Natural killer cell (primary cell): ENCODE measurements around the gene CEP72. TPM values are rescaled to one million over a fixed set of nuclear protein-coding genes. Genes with fewer than 3 reads are reported as not detected.
"Not testable (repeated sequence)": the region's sequence is repeated elsewhere in the genome, so short reads cannot be mapped to it uniquely, and the experiment has no call there.

Source experiments
- ATAC-seq, 3 donors: fragments of 150-1000 bp in 2 of 3; fragments of 200-7000 bp in 1 of 3; cut with Tn5 transposase; 1 replicate in 1 of 3; 2 replicates in 2 of 3; pipeline ENCODE4 v1.10.0; 2021; ENCODE audit warnings: mild to moderate bottlenecking in 2 of 3, moderate library complexity in 2 of 3
- DNase-seq, 2 donors: peaks; one replicate each; pipeline versions ENCODE4 v3.0.0 to v3.0.0-alpha.2; 2013 to 2021; ENCODE audit warnings: mixed read lengths in 1 of 2
- H3K27ac ChIP-seq: one replicate; pipeline ENCODE4 v1.5.1; 2013; ENCODE audit warnings: mild to moderate bottlenecking, low read length
- H3K27me3 ChIP-seq: one replicate; pipeline ENCODE4 v1.6.1; 2013; ENCODE audit warnings: low read length; ENCODE audit not compliant: control insufficient read depth, insufficient read depth
- H3K36me3 ChIP-seq: one replicate; pipeline ENCODE4 v1.6.1; 2013; ENCODE audit warnings: low read length; ENCODE audit not compliant: control insufficient read depth, insufficient read depth
- H3K4me1 ChIP-seq: one replicate; pipeline ENCODE4 v1.6.1; 2013; ENCODE audit warnings: low read length; ENCODE audit not compliant: control insufficient read depth, insufficient read depth
- H3K4me3 ChIP-seq: one replicate; pipeline ENCODE4 v1.5.1; 2013; ENCODE audit warnings: low read length
- H3K9me3 ChIP-seq: one replicate; pipeline ENCODE4 v1.6.1; 2013; ENCODE audit warnings: low read length; ENCODE audit not compliant: control insufficient read depth, insufficient read depth
- H3K27ac Mint-ChIP-seq, 2 donors: one replicate each; pipeline ENCODE4 v1.8.0; 2022; ENCODE audit warnings: mild to moderate bottlenecking in 2 of 2, mixed read lengths in 2 of 2, moderate library complexity in 1 of 2
- H3K27me3 Mint-ChIP-seq, 2 donors: one replicate each; pipeline ENCODE4 v1.8.0; 2022; ENCODE audit warnings: low read depth in 2 of 2, mixed read lengths in 2 of 2
- H3K36me3 Mint-ChIP-seq: one replicate; pipeline ENCODE4 v1.8.0; 2022; ENCODE audit warnings: mixed read lengths
- H3K4me1 Mint-ChIP-seq, 2 donors: one replicate each; pipeline ENCODE4 v1.8.0; 2022; ENCODE audit warnings: mixed read lengths in 2 of 2
- H3K4me3 Mint-ChIP-seq: one replicate; pipeline ENCODE4 v1.8.0; 2022; ENCODE audit warnings: mild to moderate bottlenecking, moderate library complexity, mixed read lengths
- H3K9me3 Mint-ChIP-seq, 2 donors: one replicate each; pipeline ENCODE4 v1.8.0; 2022; ENCODE audit warnings: mixed read lengths in 2 of 2
- WGBS: methylation state at CpG from one replicate; pipeline ENCODE4 v1.1.7; 2013; ENCODE audit warnings: missing lambda C conversion rate; ENCODE audit not compliant: insufficient coverage; 5-methylcytosine and 5-hydroxymethylcytosine counted together
- intact Hi-C: fragments of 100-400 bp; cut with micrococcal nuclease; formaldehyde crosslinking; loops from one replicate; pipeline ENCODE4 v1.14.2; 2022
- total RNA-seq, 4 donors: library from RNA; stranded (reverse); fragments of 120-200 nt in 1 of 4; gene quantifications; one replicate each; pipeline versions ENCODE4 v1.2.3 to v1.2.4, GENCODE V29; 2013 to 2022

The CEP72 gene
- total RNA-seq, 3 donors from 2014 or later (not counting 1 experiment from before 2014, with no cell fraction given) = 12.2 to 15.1 (median 12.3) TPM

DNA sequence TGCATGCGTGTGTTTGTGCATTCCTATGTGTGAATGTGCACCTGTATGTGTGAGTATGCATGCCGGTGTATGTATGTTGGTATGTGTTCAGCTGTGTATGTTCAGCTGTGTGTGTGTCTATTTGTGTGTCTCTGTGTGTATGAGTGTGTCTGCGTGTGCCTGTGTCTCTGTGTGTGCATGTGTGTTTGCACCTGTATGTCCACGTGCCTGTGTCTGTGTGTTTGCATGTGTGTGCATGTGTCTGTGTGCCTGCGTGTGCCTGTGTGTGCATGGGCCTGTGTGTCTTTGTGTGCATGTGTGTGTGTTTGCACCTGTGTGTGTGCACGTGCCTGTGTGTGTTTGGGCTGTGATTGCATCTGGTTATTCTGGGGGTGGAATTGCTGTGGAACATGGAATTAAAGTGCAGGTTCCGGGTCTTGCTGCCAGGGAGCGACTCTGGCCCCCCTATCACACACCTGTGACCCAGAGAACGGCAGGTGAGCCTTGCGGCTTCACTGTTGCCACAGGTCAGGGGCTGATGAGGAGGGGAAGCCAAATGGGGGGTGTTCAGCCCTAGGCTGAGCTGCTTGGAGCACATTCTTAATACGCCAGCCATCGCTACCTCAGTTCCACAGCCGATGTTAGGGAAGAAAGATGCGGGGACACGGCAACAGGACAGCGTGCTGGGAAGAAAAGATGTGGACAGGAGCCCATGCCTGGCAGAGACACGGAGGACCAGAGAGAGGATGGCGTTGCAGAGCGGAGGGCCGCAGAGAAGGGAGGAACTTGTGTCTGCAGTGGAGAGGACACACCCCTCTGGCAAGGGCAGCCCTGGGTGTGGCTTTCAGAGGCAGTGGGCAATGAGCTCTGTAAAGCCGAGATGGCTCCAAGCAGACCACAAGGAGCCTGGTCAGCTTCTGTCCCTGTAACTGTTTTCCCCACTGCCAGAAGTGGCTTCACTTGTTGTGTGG, 84.9 kb downstream of the CEP72 start:
- 84% methylated on average over 18 of the region's 21 CpGs for WGBS

More for the DNA sequence above, 84.9 kb downstream of the CEP72 start:
- H3K27me3 ChIP-seq, ATAC-seq, H3K36me3 ChIP-seq, H3K4me1 Mint-ChIP-seq, H3K27ac ChIP-seq, H3K4me3 ChIP-seq, H3K9me3 ChIP-seq, intact Hi-C loops, DNase-seq, H3K36me3 Mint-ChIP-seq, H3K27ac Mint-ChIP-seq, H3K9me3 Mint-ChIP-seq, H3K4me3 Mint-ChIP-seq: not testable (repeated sequence)
- peaks cover 10 to 14% of the 10 kb centered on the region in 2 donors for H3K27me3 Mint-ChIP-seq
- peaks cover 12% of the 10 kb centered on the region for H3K4me1 ChIP-seq

Other genes with a start within 250 kb of the CEP72 start
- gene EXOC3, start 169.2 kb upstream of the CEP72 start, total RNA-seq = 10 to 100 TPM; 89.6 to 99.9 (median 96.3) TPM
- 1 to 10 TPM in 1 of 3 donors, under 1 TPM in 2; 0.61 to 1.1 (median 0.73) TPM for gene SLC9A3, start 87.9 kb upstream of the CEP72 start, total RNA-seq
- 1 to 10 TPM in 2 of 3 donors, under 1 TPM in 1; 0.24 to 1.3 (median 1.2) TPM for gene TPPP, start 81.0 kb downstream of the CEP72 start, total RNA-seq
- gene ZDHHC11B, start 172.4 kb downstream of the CEP72 start, total RNA-seq = 1 to 10 TPM in 2 of 3 donors, under 1 TPM in 1; 0.85 to 7.3 (median 2.2) TPM
- gene ZDHHC11, start 238.6 kb downstream of the CEP72 start, total RNA-seq = 1 to 10 TPM; 2.2 to 7.0 (median 5.0) TPM